Measurements from ENCODE around the gene SDHA.
A peak's percentile ranks its signal among the peaks of the same experiment; 100 is the strongest.
"Not testable (repeated sequence)": the region's sequence is repeated elsewhere in the genome, so short reads cannot be mapped to it uniquely, and the experiment has no call there.

The SDHA gene

GRCh38 chr5:252546-252945 is 34.4 kb downstream of the SDHA start:
- no peak for DNase-seq (ENCODE audit: low read depth in 1 of 2, low spot score in 1 of 2)
- TF ChIP-seq JUND (IDR thresholded peaks at IDR 0.05; ENCODE audit: low read depth) = no peak
- in situ Hi-C loops (cut with HindIII; ENCODE audit: low pct_unique_long_range_greater_than_20kb, low sequenced_read_pairs) = no loop called here

- in situ Hi-C loops (cut with HindIII; ENCODE audit: low pct_unique_long_range_greater_than_20kb, low sequenced_read_pairs) = not testable (repeated sequence)
Measured at GRCh38 chr5:254322-254721, 36.2 kb downstream of the SDHA start.

GRCh38 chr5:255116-255515 is 37.0 kb downstream of the SDHA start:
- DNase-seq (ENCODE audit: low read depth in 1 of 2, low spot score in 1 of 2); in situ Hi-C loops (cut with HindIII; ENCODE audit: low pct_unique_long_range_greater_than_20kb, low sequenced_read_pairs): not testable (repeated sequence)

More at GRCh38 chr5:254322-254721, 36.2 kb downstream of the SDHA start:
- not testable (repeated sequence) for DNase-seq (ENCODE audit: low read depth in 1 of 2, low spot score in 1 of 2)

- in situ Hi-C loops (cut with HindIII; ENCODE audit: low pct_unique_long_range_greater_than_20kb, low sequenced_read_pairs); DNase-seq (ENCODE audit: low read depth in 1 of 2, low spot score in 1 of 2): not testable (repeated sequence)
Measured at GRCh38 chr5:256347-256746, 38.2 kb downstream of the SDHA start.

GRCh38 chr5:257148-257547 is 39.0 kb downstream of the SDHA start:
- in situ Hi-C loops (cut with HindIII; ENCODE audit: low pct_unique_long_range_greater_than_20kb, low sequenced_read_pairs) = no loop called here
- no peak for DNase-seq (ENCODE audit: low read depth in 1 of 2, low spot score in 1 of 2)
- TF ChIP-seq JUND (IDR thresholded peaks at IDR 0.05; ENCODE audit: low read depth) = no peak

GRCh38 chr5:263275-263974 is 45.3 kb downstream of the SDHA start:
- in situ Hi-C loops (cut with HindIII; ENCODE audit: low pct_unique_long_range_greater_than_20kb, low sequenced_read_pairs) = not testable (repeated sequence)
- peak in 1 of 2 experiments; percentile 79 for DNase-seq (ENCODE audit: low read depth in 1 of 2, low spot score in 1 of 2)

- in situ Hi-C loops (cut with HindIII; ENCODE audit: low pct_unique_long_range_greater_than_20kb, low sequenced_read_pairs) = no loop called here
- TF ChIP-seq JUND (IDR thresholded peaks at IDR 0.05; ENCODE audit: low read depth) = no peak
- no peak for DNase-seq (ENCODE audit: low read depth in 1 of 2, low spot score in 1 of 2)
Measured at GRCh38 chr5:264338-264737, 46.2 kb downstream of the SDHA start.

GRCh38 chr5:266311-267026 is 48.3 kb downstream of the SDHA start:
- in situ Hi-C loops (cut with HindIII; ENCODE audit: low pct_unique_long_range_greater_than_20kb, low sequenced_read_pairs); DNase-seq (ENCODE audit: low read depth in 1 of 2, low spot score in 1 of 2): not testable (repeated sequence)

GRCh38 chr5:267716-268115 is 49.6 kb downstream of the SDHA start:
- TF ChIP-seq JUND (IDR thresholded peaks at IDR 0.05; ENCODE audit: low read depth) = no peak
- in situ Hi-C loops (cut with HindIII; ENCODE audit: low pct_unique_long_range_greater_than_20kb, low sequenced_read_pairs) = no loop called here
- DNase-seq (ENCODE audit: low read depth in 1 of 2, low spot score in 1 of 2) = no peak

- DNase-seq (ENCODE audit: low read depth in 1 of 2, low spot score in 1 of 2) = no peak
- in situ Hi-C loops (cut with HindIII; ENCODE audit: low pct_unique_long_range_greater_than_20kb, low sequenced_read_pairs) = no loop called here
- TF ChIP-seq JUND (IDR thresholded peaks at IDR 0.05; ENCODE audit: low read depth) = no peak
Measured at GRCh38 chr5:270340-270739, 52.2 kb downstream of the SDHA start.

GRCh38 chr5:271828-272167 is 53.7 kb downstream of the SDHA start:
- in situ Hi-C loops (cut with HindIII; ENCODE audit: low pct_unique_long_range_greater_than_20kb, low sequenced_read_pairs); DNase-seq (ENCODE audit: low read depth in 1 of 2, low spot score in 1 of 2): not testable (repeated sequence)

GRCh38 chr5:273091-273490 is 55.0 kb downstream of the SDHA start:
- in situ Hi-C loops (cut with HindIII; ENCODE audit: low pct_unique_long_range_greater_than_20kb, low sequenced_read_pairs); DNase-seq (ENCODE audit: low read depth in 1 of 2, low spot score in 1 of 2): not testable (repeated sequence)

- not testable (repeated sequence) for DNase-seq (ENCODE audit: low read depth in 1 of 2, low spot score in 1 of 2)
Measured at GRCh38 chr5:273491-273890, 55.4 kb downstream of the SDHA start.

GRCh38 chr5:274346-274745 is 56.2 kb downstream of the SDHA start:
- in situ Hi-C loops (cut with HindIII; ENCODE audit: low pct_unique_long_range_greater_than_20kb, low sequenced_read_pairs); DNase-seq (ENCODE audit: low read depth in 1 of 2, low spot score in 1 of 2): not testable (repeated sequence)

More at GRCh38 chr5:273491-273890, 55.4 kb downstream of the SDHA start:
- in situ Hi-C loops (cut with HindIII; ENCODE audit: low pct_unique_long_range_greater_than_20kb, low sequenced_read_pairs) = not testable (repeated sequence)

All from T47D (cell line).